H1 (cell line): Measurements from ENCODE around the gene MSI2. TPM values are rescaled to one million over a fixed set of nuclear protein-coding genes. Genes with fewer than 3 reads are reported as not detected.

ENCODE experiments used
- CTCF ChIA-PET: fragments of 300-600 bp; sonication (Branson Sonifier 250); formaldehyde crosslinking; loops from one replicate; lab custom pipeline; 2021; ENCODE audit not compliant: partially characterized antibody; lab: Charles Lee
- POLR2A ChIA-PET: fragments of 300-600 bp; sonication (Branson Sonifier 250); formaldehyde crosslinking; loops from one replicate; lab custom pipeline; 2021; ENCODE audit warnings: inconsistent platforms; ENCODE audit not compliant: partially characterized antibody; lab: Charles Lee
- DNase-seq, 2 experiments: peaks; one replicate each; pipeline versions ENCODE4 v3.0.0 to v3.0.0-alpha.2; 2010 to 2022; ENCODE audit warnings: low spot score in 2 of 2, low read depth in 1 of 2, mixed read lengths in 1 of 2
- FAIRE-seq: peaks from 2 replicates; lab custom pipeline; 2011; peaks lifted over from hg19 to GRCh38; lab: Jason Lieb, UNC
- H2AFZ ChIP-seq: 2 replicates; pipeline ENCODE4 v1.8.1; 2012; ENCODE audit warnings: low read length, inconsistent platforms
- H2AK5ac ChIP-seq: 2 replicates; pipeline ENCODE4 v1.6.1; 2013; ENCODE audit warnings: low read depth, low read length
- H2BK120ac ChIP-seq: replicated peaks from 2 replicates; pipeline ENCODE3; 2013; ENCODE audit warnings: low read depth, low read length, inconsistent platforms
- H2BK12ac ChIP-seq: 2 replicates; pipeline ENCODE4 v1.6.1; 2013; ENCODE audit warnings: low read depth, low read length
- H2BK15ac ChIP-seq: 2 replicates; pipeline ENCODE4 v1.6.1; 2013; ENCODE audit warnings: low read length
- H2BK20ac ChIP-seq: 2 replicates; pipeline ENCODE4 v1.6.1; 2013; ENCODE audit warnings: low read length
- H2BK5ac ChIP-seq: 2 replicates; pipeline ENCODE4 v1.6.1; 2013; ENCODE audit warnings: low read depth, low read length
- H3K14ac ChIP-seq: 2 replicates; pipeline ENCODE4 v1.6.1; 2013; ENCODE audit warnings: inconsistent platforms; ENCODE audit not compliant: insufficient read length
- H3K18ac ChIP-seq: 2 replicates; pipeline ENCODE4 v1.6.1; 2013; ENCODE audit warnings: low read length; ENCODE audit errors: extremely low read depth
- H3K23ac ChIP-seq: 2 replicates; pipeline ENCODE4 v1.6.1; 2013; ENCODE audit warnings: inconsistent platforms; ENCODE audit not compliant: insufficient read length
- H3K23me2 ChIP-seq: 2 replicates; pipeline ENCODE4 v1.6.1; 2013; ENCODE audit warnings: low read depth, low read length
- H3K27ac ChIP-seq: 2 replicates; pipeline ENCODE4 v1.6.1; 2011; ENCODE audit warnings: low read depth, low read length, inconsistent platforms
- H3K27me3 ChIP-seq, 4 experiments: replicated peaks in 1 of 4; 1 replicate in 1 of 4; 2 replicates in 3 of 4; pipeline versions ENCODE4 v1.6.1 to v1.8.1; 2011 to 2013; ENCODE audit warnings: low read length in 3 of 4, mild to moderate bottlenecking in 3 of 4, inconsistent platforms in 2 of 4, mixed read lengths in 2 of 4, moderate library complexity in 1 of 4; ENCODE audit not compliant: control insufficient read depth in 3 of 4, insufficient read depth in 3 of 4; ENCODE audit errors: extremely low read depth in 1 of 4
- H3K36me3 ChIP-seq, 4 experiments: 2 replicates each; pipeline versions ENCODE4 v1.6.1 to v1.8.1; 2011 to 2013; ENCODE audit warnings: mild to moderate bottlenecking in 4 of 4, low read length in 3 of 4, moderate library complexity in 2 of 4, control low read depth in 1 of 4, inconsistent platforms in 1 of 4; ENCODE audit not compliant: insufficient read depth in 4 of 4, control insufficient read depth in 2 of 4
- H3K4ac ChIP-seq: replicated peaks from 2 replicates; pipeline ENCODE3; 2013; ENCODE audit warnings: low read length, low read depth, mixed read lengths, inconsistent platforms; ENCODE audit not compliant: insufficient read length
- H3K4me1 ChIP-seq, 4 experiments: replicated peaks in 1 of 4; 1 replicate in 1 of 4; 2 replicates in 3 of 4; pipeline versions ENCODE4 v1.6.1 to v1.8.1; 2011 to 2013; ENCODE audit warnings: low read length in 3 of 4, inconsistent platforms in 2 of 4, mixed read lengths in 1 of 4; ENCODE audit not compliant: insufficient read depth in 4 of 4, control insufficient read depth in 3 of 4
- H3K4me2 ChIP-seq, 2 experiments: 2 replicates each; pipeline versions ENCODE4 v1.6.1 to v1.8.1; 2011 to 2013; ENCODE audit warnings: low read depth in 2 of 2, low read length in 2 of 2, control low read depth in 1 of 2, inconsistent platforms in 1 of 2, mild to moderate bottlenecking in 1 of 2; ENCODE audit not compliant: insufficient read depth in 1 of 2
- H3K4me3 ChIP-seq, 4 experiments: fragments of 200-600, 300-600 bp in 1 of 4; sonication (generic), shearing (Covaris generic), sonication (Bioruptor Twin) in 1 of 4; 2 replicates each; pipeline versions ENCODE4 v1.5.1 to v1.8.1; 2011 to 2016; ENCODE audit warnings: low read length in 4 of 4, low read depth in 3 of 4, control low read depth in 2 of 4, inconsistent platforms in 2 of 4, mild to moderate bottlenecking in 2 of 4, mixed read lengths in 1 of 4, moderate library complexity in 1 of 4; ENCODE audit not compliant: insufficient read depth in 2 of 4; ENCODE audit errors: extremely low read depth in 1 of 4
- H3K56ac ChIP-seq: replicated peaks from 2 replicates; pipeline ENCODE3; 2013; ENCODE audit warnings: low read depth, mild to moderate bottlenecking, mixed read lengths, low read length, inconsistent platforms; ENCODE audit not compliant: insufficient read length
- H3K79me1 ChIP-seq: 2 replicates; pipeline ENCODE4 v1.6.1; 2013; ENCODE audit warnings: low read depth, low read length, control low read depth
- H3K79me2 ChIP-seq, 2 experiments: 2 replicates each; pipeline versions ENCODE4 v1.6.1 to v1.8.1; 2012 to 2013; ENCODE audit warnings: low read length in 2 of 2, mild to moderate bottlenecking in 2 of 2, inconsistent platforms in 1 of 2; ENCODE audit not compliant: insufficient read depth in 2 of 2, control insufficient read depth in 1 of 2
- H3K9ac ChIP-seq, 4 experiments: replicated peaks in 1 of 4; 1 replicate in 1 of 4; 2 replicates in 3 of 4; pipeline versions ENCODE4 v1.6.1 to v1.8.1; 2011 to 2013; ENCODE audit warnings: low read depth in 3 of 4, low read length in 3 of 4, control low read depth in 2 of 4, mild to moderate bottlenecking in 2 of 4, moderate library complexity in 2 of 4, inconsistent platforms in 1 of 4; ENCODE audit errors: extremely low read depth in 1 of 4
- H3K9me3 ChIP-seq, 2 experiments: 2 replicates each; pipeline versions ENCODE4 v1.6.1 to v1.8.1; 2012 to 2013; ENCODE audit warnings: mild to moderate bottlenecking in 2 of 2, moderate library complexity in 2 of 2, control low read depth in 1 of 2, inconsistent platforms in 1 of 2, low read depth in 1 of 2, low read length in 1 of 2, mixed read lengths in 1 of 2; ENCODE audit not compliant: insufficient read depth in 2 of 2
- H4K20me1 ChIP-seq, 2 experiments: replicated peaks in 1 of 2; 2 replicates each; pipeline versions ENCODE3 to v1.8.1; 2011 to 2013; ENCODE audit warnings: inconsistent platforms in 2 of 2, low read length in 2 of 2, mild to moderate bottlenecking in 1 of 2; ENCODE audit not compliant: insufficient read depth in 2 of 2, control insufficient read depth in 1 of 2
- H4K5ac ChIP-seq: 2 replicates; pipeline ENCODE4 v1.6.1; 2013; ENCODE audit warnings: low read length, low read depth, mixed read lengths, inconsistent platforms; ENCODE audit not compliant: insufficient read length
- H4K8ac ChIP-seq: 2 replicates; pipeline ENCODE4 v1.8.0; 2013; ENCODE audit warnings: mild to moderate bottlenecking, moderate library complexity, low read length, inconsistent platforms; ENCODE audit not compliant: insufficient read depth; ENCODE audit errors: extremely low read depth
- H4K91ac ChIP-seq: replicated peaks from 2 replicates; pipeline ENCODE3; 2013; ENCODE audit warnings: low read length, mixed read lengths, inconsistent platforms; ENCODE audit not compliant: insufficient read length
- CREB1 ChIP-seq: IDR thresholded peaks from 2 replicates; pipeline ENCODE4 v1.6.1; 2012; ENCODE audit warnings: inconsistent platforms
- EGR1 ChIP-seq: IDR thresholded peaks from 2 replicates; pipeline ENCODE4 v1.6.1; 2011; ENCODE audit warnings: low read depth, low read length, borderline replicate concordance
- FOSL1 ChIP-seq: IDR thresholded peaks from 2 replicates; pipeline ENCODE4 v1.6.1; 2011; ENCODE audit warnings: mild to moderate bottlenecking, low read depth, low read length, moderate library complexity; ENCODE audit not compliant: insufficient read depth
- GTF2F1 ChIP-seq: IDR thresholded peaks from 2 replicates; pipeline ENCODE4 v1.6.1; 2012; ENCODE audit warnings: low read depth, low read length, improper control_type of control experiment, borderline replicate concordance
- KDM4A ChIP-seq: IDR thresholded peaks from one replicate; pipeline ENCODE4 v1.7.1; 2012; ENCODE audit warnings: low read depth, mild to moderate bottlenecking, moderate library complexity, low read length, inconsistent platforms; ENCODE audit not compliant: severe bottlenecking
- PHF8 ChIP-seq: fragments of 200-600 bp; sonication (generic); conservative IDR thresholded peaks from 2 replicates; pipeline ENCODE4 v1.7.1; 2012; ENCODE audit warnings: low read depth, mild to moderate bottlenecking, inconsistent platforms, low read length, moderate library complexity
- POLR2AphosphoS5 ChIP-seq: IDR thresholded peaks from 2 replicates; pipeline ENCODE4 v1.6.1; 2011; ENCODE audit warnings: low read depth, low read length
- RBBP5 ChIP-seq: IDR thresholded peaks from 2 replicates; pipeline ENCODE4 v1.7.1; 2012; ENCODE audit warnings: low read depth, mild to moderate bottlenecking, inconsistent platforms, low read length, moderate library complexity, borderline replicate concordance
- RXRA ChIP-seq: IDR thresholded peaks from 2 replicates; pipeline ENCODE4 v1.6.1; 2011; ENCODE audit warnings: low read depth, mild to moderate bottlenecking, low read length, moderate library complexity; ENCODE audit not compliant: insufficient read depth
- SP1 ChIP-seq: IDR thresholded peaks from 2 replicates; pipeline ENCODE4 v1.6.1; 2011; ENCODE audit warnings: low read depth, low read length
- SUZ12 ChIP-seq: fragments of 200-600 bp; sonication (generic); IDR thresholded peaks from 2 replicates; pipeline ENCODE4 v1.6.1; 2012; ENCODE audit warnings: mild to moderate bottlenecking, inconsistent platforms, low read length, moderate library complexity, mixed read lengths
- TCF12 ChIP-seq: IDR thresholded peaks from 2 replicates; pipeline ENCODE4 v1.6.1; 2011; ENCODE audit warnings: low read depth, mild to moderate bottlenecking, low read length
- WGBS, 2 experiments: shearing (Covaris generic) in 1 of 2; methylation state at CpG; one replicate each; pipeline versions ENCODE4 v1.1.6 to v1.1.7; 2013 to 2015; ENCODE audit warnings: low lambda C conversion rate in 2 of 2, mixed read lengths in 2 of 2, inconsistent platforms in 1 of 2, low coverage in 1 of 2, missing lambda C conversion rate in 1 of 2; ENCODE audit not compliant: insufficient replicate concordance in 2 of 2, insufficient coverage in 1 of 2, insufficient read length in 1 of 2; ENCODE audit errors: extremely low coverage in 1 of 2, missing lambda C conversion rate in 1 of 2; 5-methylcytosine and 5-hydroxymethylcytosine counted together
- polyA plus RNA-seq, 7 experiments: library from polyadenylated mRNA; depleted of rRNA in 3 of 7; stranded (reverse) in 5 of 7; unstranded in 2 of 7; fragments of >200 nt in 5 of 7; fragments of 200-250 nt in 2 of 7; gene quantifications; 1 replicate in 5 of 7; 2 replicates in 1 of 7; 4 replicates in 1 of 7; pipeline versions ENCODE4 v1.2.1 to v1.2.3, GENCODE V29; 2011 to 2013; ENCODE audit warnings: missing spikeins in 2 of 7, mixed read lengths in 2 of 7
- total RNA-seq: library from RNA; stranded (reverse); fragmentation: NEBNext Ultra II Directional; extraction: Animal tissue kit (Norgen Biotek cat#: 25700); gene quantifications from 2 replicates; pipeline ENCODE4 v1.2.1, GENCODE V29; 2021
- TF ChIP-seq, protein P1 (sequence below): IDR thresholded peaks from 2 replicates; pipeline ENCODE4 v1.6.1; 2011; ENCODE audit warnings: low read depth, mild to moderate bottlenecking, low read length; ENCODE audit not compliant: insufficient read depth
- TF ChIP-seq, protein P2 (sequence below): IDR thresholded peaks from 2 replicates; pipeline ENCODE4 v1.6.1; 2012; ENCODE audit warnings: inconsistent platforms

The MSI2 gene
- total and polyA plus RNA-seq, 2 of the 8 experiments (the other 6 are each of a cell fraction or from before 2014, with no cell fraction given) = 36.7 to 80.6 TPM

DNA sequence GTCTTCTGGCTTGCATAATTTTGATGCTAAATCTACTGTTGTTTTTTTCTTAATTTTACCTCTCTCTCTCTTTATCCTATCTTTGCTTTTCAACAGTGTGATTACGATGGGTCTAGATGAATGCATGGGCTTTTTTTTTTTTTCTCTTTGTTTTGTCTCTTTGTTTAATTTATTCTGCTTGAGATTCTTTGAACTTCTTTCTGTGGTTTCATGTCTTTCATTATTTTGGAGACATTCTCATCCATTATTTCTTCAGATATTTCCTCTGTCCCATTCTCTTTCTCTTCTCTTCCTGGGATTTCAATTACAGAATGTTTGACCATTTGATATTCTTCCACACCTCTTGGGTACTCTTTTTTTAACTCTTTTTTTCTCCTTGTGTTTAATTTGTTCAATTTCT is 436.4 kb downstream of the MSI2 start:
- Histone ChIP-seq H3K4me2 (no peak overlapping the region), H3K79me1 (no peaks in the 10 kb centered on the region), H4K91ac (no peak overlapping the region), H2BK5ac (no peak overlapping the region), H2BK12ac (no peak overlapping the region), H2BK120ac (no peak overlapping the region), H2AK5ac (no peak overlapping the region), H3K18ac (no peak overlapping the region), H3K4ac (no peak overlapping the region), H3K56ac (no peak overlapping the region), H3K79me2 (no peaks in the 10 kb centered on the region), H3K27ac (no peak overlapping the region), H2BK15ac (no peak overlapping the region), H3K14ac (no peak overlapping the region), H3K4me3 (no peak overlapping the region), H4K5ac (no peak overlapping the region), H3K9me3 (0 out of 4 replicates have a peak, but pooled peaks cover 0 to 2% of the 10 kb centered on the region in 2 experiments), H3K9ac (no peak overlapping the region), H3K23me2 (0 out of 2 replicates have a peak, but pooled peaks cover 3% of the 10 kb centered on the region), H2BK20ac (no peak overlapping the region), H2AFZ (no peak overlapping the region), H3K4me1 (no peaks in the 10 kb centered on the region), H4K20me1 (no peaks in the 10 kb centered on the region), H3K23ac (no peak overlapping the region), H3K27me3 (no peaks in the 10 kb centered on the region), H4K8ac (no peak overlapping the region), H3K36me3 (no peaks in the 10 kb centered on the region)
- no peak for DNase-seq
- POLR2A ChIA-PET = no interaction called here
- 93% methylated on average over 1 of the region's 1 CpG; no CpG with 5 or more reads in 1 of the 2 experiments for WGBS, 2 experiments
- no peak for FAIRE-seq
- CTCF ChIA-PET = interaction anchor here (0.9 kb wide), 1 partner anchor 21 kb away, joined by 3 read pairs; no protein-coding TSS in a partner anchor
- no peak for TF ChIP-seq CREB1
- TF ChIP-seq, protein P1, sequence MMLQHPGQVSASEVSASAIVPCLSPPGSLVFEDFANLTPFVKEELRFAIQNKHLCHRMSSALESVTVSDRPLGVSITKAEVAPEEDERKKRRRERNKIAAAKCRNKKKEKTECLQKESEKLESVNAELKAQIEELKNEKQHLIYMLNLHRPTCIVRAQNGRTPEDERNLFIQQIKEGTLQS = no peak
- TF ChIP-seq EGR1 = no peak
- TF ChIP-seq SP1 = no peak
- no peak for TF ChIP-seq RBBP5
- no peak for TF ChIP-seq SUZ12
- TF ChIP-seq KDM4A = no peak
- TF ChIP-seq RXRA = no peak
- no peak for TF ChIP-seq POLR2AphosphoS5
- TF ChIP-seq GTF2F1 = no peak
- TF ChIP-seq PHF8 = no peak
- TF ChIP-seq, protein P2, sequence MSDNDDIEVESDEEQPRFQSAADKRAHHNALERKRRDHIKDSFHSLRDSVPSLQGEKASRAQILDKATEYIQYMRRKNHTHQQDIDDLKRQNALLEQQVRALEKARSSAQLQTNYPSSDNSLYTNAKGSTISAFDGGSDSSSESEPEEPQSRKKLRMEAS = no peak
- no peak for TF ChIP-seq TCF12
- no peak for TF ChIP-seq FOSL1
